Ramos (cell line): Measurements from ENCODE around the gene RAB21.
"Not testable (repeated sequence)": the region's sequence is repeated elsewhere in the genome, so short reads cannot be mapped to it uniquely, and the experiment has no call there.

ENCODE experiments used
- in situ Hi-C: fragments of 300-500 bp; cut with MboI; formaldehyde crosslinking; loops from one replicate; pipeline ENCODE4 v1.14.3; 2022; ENCODE audit warnings: low sequenced_read_pairs; ENCODE audit not compliant: unreplicated experiment

The RAB21 gene

GRCh38 chr12:71748081-71748850, 6.4 kb upstream of the RAB21 start:
- in situ Hi-C loops = loop anchor here (10.0 kb wide), 1 partner anchor 333 kb away; no protein-coding TSS in a partner anchor

GRCh38 chr12:71749666-71750065, 5.0 kb upstream of the RAB21 start:
- in situ Hi-C loops = loop anchor here (10.0 kb wide), 1 partner anchor 335 kb away; no protein-coding TSS in a partner anchor

DNA sequence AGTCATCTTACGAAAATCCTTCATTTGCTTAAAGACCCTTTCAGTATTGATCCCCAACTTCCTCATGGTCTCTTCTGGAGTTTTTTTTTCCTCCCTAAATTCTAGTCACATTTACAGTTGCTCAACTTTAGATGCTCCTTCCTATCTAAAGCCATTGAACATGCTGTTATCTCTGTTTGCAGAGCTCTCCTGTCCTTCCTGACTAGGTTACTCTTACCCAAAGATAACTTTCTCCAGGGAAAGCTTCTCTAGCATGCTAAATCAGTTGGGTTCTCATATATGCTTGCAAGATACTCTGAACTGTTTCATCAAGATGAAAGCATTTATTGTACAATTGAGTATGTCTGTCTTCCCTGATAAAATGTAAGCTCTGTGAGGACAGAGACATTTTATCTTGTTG, 1.8 kb upstream of the RAB21 start:
- in situ Hi-C loops = no loop called here

GRCh38 chr12:71755146-71755892, 656 bp downstream of the RAB21 start:
- in situ Hi-C loops = no loop called here

DNA sequence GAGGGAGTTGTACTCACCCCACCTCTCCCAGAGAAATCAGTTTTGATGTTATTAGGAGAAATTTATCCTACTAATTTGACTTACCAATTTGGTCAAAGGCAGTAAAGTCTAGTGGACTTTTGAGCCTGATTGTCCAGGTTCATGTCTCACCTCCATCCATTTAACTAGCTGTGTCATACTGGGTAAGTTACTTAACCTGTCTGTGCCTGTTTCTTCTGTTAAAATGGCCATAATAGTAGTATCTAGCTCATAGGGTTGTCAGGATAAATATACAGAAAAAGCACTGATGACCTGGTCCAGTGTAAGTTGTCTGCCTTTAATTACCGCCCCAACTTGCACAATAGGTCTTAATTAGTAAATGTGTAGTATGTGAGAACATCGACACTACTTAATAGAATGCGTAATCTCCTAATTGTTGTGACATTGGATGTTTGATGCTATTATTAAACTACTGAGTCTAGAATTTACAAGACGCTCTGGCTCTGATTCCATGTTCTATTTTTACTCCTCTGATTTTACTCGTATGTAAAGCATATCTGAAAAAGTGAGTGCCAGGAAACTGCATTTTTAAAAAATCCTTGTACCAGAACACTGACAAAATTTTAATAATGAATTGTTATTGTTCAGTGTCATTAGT, 1.5 kb downstream of the RAB21 start:
- in situ Hi-C loops = no loop called here

DNA sequence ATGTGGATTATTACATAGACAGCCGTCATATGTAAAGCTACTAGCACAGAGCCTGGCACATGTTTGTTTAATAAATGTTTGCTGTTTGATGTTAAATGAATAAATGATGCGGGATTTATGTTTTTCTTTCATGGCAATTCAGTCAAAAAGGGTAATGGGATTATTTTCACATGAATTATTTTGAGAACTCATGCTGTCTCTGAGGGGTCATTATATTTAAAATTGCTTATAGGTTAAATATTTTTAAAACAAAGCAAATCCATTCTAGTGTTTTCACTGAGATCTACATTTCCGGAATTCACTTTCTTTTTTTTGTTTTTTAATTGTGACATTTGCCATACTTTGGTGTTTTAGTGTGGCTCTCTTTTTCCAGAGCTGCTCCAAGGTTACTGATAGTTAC, 5.3 kb downstream of the RAB21 start:
- in situ Hi-C loops = no loop called here

DNA sequence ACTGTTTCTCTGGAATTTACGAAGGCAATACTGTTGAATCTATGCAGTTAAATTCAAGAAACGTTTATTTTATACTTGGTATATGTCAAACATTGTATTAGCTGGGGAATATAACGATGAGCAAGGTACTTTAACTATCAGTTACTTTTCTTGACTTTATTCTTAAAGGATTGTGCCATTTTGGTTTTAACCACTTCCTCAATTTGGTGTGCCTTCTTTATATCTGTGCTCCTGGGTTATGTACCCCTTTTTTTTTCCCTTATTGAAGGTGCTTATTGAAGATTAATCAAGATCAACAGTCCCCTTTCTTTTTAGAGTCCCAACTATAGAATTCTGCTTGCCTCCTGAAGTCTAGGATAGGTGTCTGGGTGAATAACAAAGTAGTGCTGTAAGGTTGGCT, 5.8 kb downstream of the RAB21 start:
- in situ Hi-C loops = no loop called here

GRCh38 chr12:71761354-71761753, 6.7 kb downstream of the RAB21 start:
- in situ Hi-C loops = not testable (repeated sequence)

DNA sequence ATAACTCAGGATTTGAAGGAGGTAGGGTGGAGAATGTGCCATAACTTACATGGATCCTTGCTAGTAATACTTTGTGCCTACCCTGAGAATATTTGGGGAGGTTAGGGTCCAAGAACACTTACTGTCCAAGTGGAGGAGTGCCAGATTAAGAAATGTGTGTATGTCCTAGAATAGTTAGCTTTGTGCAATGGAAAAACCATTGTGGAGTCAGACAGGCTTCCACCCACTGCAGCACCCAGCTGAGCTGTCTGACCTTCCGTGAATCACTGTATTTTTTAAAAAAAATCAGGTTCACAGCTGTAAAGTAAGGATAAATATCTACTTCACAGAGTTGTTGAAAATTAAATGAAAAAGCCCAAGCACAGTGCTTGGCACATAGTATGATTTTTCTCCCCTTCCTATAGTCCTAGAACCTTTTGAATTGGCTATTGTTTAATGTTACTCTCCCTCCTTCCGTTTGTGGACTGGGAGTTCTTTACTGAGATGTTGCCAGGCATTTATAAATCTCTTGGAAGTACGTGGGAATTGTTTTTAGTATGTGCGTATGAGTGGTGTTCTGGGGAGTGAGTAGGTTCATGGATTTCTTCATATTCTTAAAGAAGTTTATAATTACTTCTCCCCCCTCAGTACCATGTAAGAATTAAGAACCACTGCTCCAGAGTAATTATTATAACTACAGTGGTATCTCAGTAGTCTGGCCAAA, 9.2 kb downstream of the RAB21 start:
- in situ Hi-C loops = no loop called here

DNA sequence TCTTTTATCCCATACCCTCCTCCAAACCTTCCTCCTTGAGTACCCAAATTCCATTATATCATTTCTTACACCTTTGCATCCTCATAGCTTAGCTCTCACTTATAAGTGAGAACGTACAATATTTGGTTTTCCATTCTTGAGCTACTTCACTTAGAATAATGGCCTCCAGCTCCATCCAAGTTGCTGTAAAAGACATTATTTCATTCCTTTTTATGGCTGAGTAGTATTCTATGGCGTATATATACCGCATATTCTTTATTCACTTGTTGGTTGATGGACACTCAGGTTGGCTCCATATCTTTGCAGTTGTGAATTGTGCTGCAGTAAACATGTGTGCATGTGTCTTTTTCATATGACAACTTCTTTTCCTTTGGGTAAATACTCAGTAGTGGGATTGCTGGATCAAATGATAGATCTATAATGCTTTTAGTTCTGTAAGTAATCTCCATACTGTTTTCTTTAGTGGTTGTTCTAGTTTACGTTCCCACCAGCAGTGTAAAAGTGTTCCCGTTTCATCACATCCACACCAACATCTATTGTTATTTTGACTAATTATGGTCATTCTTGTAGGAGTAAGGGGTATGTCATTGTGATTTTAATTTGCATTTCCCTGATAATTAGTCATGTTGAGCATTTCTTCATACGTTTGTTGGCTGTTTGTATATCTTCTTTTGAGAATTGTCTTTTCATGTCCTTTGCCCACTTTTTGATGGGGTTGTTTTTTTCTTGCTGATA, 10.1 kb downstream of the RAB21 start:
- in situ Hi-C loops = no loop called here

DNA sequence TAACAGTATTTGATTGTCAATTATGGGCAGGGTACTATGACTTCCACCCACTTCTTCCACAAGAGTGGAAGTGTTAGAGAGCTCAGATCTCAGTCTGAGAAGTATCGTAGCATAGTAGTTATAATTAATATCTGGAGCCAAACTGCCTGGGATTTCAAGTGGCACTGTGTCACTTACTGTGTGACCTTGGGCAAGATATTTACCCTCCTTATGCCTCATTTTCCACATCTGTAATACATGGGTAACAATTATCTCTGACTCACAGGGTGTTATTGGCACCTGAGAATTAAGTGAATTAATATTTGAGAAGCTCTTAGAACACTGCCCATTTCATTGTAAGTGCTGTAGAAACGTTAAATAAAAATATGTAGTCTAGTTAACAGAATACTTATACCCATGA, 11.5 kb downstream of the RAB21 start:
- in situ Hi-C loops = no loop called here

GRCh38 chr12:71767183-71767582, 12.5 kb downstream of the RAB21 start:
- in situ Hi-C loops = no loop called here

- in situ Hi-C loops = no loop called here
Observed at GRCh38 chr12:71768900-71769299, 14.2 kb downstream of the RAB21 start.

DNA sequence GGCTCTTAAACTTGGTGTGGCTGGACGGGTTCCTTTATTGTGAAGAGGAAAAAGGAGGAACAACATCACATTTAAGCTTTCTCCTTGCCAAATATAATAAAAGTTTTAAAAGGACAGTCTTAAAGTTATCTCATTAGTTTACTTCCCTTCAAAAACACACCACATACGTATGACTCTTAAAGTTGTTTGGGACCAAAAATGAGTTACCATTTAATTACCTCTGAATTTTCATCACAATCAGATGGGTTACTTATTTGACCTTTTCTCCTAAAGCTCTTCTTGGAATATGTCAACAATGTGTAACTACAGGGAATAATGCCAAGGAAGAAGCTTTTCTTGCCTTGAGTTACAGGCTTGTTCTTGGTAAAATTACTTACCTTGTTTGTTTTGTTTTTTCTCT, 16.4 kb downstream of the RAB21 start:
- in situ Hi-C loops = no loop called here

DNA sequence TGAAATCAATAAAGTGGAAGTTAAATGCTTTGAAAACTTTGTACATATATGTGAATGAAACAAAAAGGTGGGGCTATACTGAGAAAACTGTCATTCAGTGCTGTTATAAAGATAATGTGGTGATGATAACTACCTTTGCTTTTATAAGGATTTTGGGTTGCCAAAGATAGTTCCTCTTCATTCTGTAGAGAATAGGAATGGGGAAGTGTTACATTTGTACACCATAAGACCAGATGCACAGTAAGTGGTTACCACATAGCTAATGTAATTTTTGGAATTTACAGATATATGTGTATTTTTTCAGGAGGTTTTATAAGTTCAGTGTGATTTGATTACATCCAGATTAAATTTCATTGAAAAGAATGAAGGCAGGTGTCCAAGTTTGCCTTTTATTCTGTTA, 18.1 kb downstream of the RAB21 start:
- in situ Hi-C loops = no loop called here

DNA sequence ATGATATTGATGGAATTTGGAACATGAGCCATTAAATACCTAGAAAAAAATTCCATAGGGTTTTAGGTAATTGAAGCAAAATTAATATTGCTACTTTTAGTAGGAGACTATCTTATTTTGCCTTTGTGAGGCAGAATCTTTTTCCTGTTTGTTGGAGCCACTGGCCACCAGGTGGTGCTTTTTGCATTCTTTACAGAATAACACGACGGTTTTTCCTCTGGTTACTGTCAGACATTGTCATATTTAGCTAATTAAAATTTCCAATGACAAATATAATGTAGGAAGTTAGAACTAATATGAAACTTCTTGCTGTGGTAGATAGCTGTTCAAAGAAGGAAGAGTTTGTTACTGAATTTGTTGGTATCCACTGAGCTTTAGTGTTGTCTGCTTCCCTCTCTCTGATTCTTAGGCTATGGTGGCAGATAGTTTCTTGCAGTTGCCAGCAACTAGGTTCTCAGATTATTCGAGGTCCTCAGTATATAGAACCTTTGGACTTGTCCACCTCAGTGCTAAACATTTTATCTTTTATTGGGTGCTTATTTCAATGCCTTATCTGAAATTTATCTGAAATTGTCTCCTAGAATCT, 25.7 kb downstream of the RAB21 start:
- in situ Hi-C loops = no loop called here

DNA sequence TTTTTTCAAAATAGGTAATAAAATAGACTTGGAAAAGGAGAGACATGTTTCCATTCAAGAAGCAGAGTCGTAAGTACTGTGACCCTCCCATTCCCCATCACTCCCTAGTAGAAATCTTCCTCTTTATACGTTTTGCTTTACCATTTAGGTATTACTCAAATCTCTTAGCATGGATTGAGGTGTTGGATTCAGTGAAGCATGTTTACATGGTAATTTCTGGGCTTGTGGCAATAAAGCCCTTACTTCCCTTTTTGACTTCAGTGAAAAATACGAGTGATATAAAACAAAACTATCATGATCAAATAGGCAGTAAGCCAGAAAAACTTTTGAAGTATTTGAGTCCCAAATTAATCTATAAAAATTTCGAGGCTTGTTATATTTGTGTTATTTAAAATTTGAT, 27.4 kb downstream of the RAB21 start:
- in situ Hi-C loops = no loop called here

DNA sequence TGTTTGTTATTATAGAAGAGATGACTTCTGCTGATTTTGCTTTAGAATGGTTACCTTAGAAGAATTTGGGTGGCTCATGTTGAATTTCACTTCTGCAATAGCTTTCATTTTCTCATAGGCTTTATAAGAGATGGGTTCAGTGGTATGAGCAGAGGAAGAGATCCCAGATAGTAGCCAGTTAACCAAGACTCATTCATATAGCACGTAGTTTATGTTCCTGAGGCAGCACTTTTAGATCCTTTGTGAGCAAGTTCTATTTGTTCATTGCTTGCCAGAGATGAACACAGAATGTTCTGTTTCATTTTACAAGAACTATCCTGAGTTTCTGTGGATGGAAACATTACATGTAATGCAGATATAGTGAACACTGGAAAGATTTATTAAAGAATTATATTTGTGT, 32.2 kb downstream of the RAB21 start:
- in situ Hi-C loops = no loop called here

- in situ Hi-C loops = no loop called here
Observed at GRCh38 chr12:71787580-71787979, 32.9 kb downstream of the RAB21 start.

- in situ Hi-C loops = no loop called here
Observed at GRCh38 chr12:71790331-71790730, 35.7 kb downstream of the RAB21 start.
